ENCODE data around the gene RFESD. TPM values are rescaled to one million over a fixed set of nuclear protein-coding genes. Genes with fewer than 3 reads are reported as not detected.
"Not testable (repeated sequence)": the region's sequence is repeated elsewhere in the genome, so short reads cannot be mapped to it uniquely, and the experiment has no call there.

RFESD gene
- total RNA-seq, 1 donor from 2014 or later = 1.3 TPM

DNA sequence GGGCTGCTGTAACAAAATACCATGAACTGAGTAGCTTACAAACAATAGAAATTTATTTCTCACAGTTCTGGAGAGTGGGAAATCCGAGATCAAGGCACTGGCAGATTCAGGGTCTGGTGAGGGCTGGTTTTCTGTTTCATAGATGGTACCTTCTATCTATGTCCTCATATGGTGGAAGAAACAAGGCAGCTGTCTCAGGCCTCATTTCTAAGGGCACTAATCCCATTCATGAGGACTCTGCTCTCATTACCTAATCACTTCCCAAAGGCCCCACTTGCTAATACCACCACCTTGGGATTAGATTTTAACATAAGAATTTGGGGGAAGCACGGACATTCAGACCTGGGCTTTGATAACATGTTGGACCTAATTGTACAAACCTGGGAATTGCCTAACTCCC lies 13.5 kb downstream of the RFESD start:
- DNase-seq (ENCODE audit: low read depth, low spot score) = no peak

DNA sequence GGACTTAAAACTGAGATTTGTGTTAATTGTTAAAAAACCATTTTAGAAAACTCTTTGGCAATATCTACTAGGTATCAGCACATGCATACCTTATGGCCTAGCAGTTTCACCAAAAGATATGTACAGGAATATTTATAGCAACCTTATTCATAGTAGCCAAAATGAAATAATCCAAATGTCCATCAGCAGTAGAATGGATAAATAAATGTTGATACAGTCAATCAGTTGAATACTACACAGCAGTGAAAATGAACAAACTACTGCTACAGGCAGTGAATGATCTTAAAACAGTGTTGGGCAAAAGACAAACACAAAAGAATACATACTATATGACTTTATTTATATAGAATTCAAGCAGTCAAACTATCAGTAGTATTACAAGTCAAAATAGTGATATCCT lies 16.4 kb downstream of the RFESD start:
- DNase-seq (ENCODE audit: low read depth, low spot score) = no peak

DNA sequence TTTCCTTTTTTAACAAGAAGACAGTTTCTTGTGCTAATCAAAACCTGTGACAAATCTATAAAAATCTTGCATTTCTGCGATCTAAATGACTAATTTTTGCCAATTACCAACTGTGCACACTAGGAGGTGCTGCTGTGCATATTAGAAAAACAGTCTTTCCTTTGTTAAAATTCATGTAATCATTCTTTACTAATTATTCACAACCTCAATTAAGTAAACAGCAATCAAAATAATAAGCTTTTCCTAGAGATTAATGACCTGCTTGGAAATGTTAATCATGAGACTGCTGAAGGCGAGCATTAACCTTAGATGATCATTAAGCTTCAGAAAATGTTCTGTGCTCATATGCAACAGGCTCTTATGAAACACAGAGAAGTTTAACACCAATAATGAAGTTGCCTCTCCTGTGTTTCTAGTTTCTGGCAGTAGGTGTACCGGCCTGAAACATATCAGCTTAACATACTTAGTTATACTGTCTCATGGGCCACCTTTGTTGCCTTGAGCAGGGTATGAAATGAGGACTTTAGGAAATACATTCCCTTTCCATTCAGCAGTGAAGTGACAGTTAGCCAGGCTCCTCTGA lies 17.7 kb downstream of the RFESD start:
- DNase-seq (ENCODE audit: low read depth, low spot score) = no peak

DNA sequence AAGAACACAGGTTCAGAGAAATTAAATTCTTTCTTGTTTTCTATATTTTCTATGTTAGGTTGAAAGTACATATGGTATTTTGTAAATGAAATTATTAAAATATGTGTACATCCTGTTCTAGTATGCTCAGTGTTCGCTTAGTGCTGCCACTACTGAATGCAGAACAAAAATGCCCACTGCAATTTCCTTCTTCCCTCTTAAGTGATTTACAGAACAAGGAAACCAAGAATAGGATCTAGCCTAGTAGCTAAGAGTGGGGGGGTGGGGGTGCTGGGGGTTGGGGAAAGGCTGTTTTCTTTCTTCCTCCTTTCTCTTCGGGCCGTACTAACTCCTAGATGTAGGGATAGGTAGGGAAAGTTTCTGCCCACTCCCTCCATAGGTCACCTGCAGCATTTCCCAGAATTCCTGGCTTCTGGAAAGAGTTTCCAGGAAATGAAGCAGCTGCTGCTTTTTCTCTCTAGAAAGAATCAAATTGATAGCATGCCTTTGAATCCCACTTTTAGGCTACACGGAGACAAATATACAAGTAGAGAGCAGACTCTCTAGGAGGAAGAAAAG lies 20.6 kb downstream of the RFESD start:
- DNase-seq (ENCODE audit: low read depth, low spot score) = no peak

DNA sequence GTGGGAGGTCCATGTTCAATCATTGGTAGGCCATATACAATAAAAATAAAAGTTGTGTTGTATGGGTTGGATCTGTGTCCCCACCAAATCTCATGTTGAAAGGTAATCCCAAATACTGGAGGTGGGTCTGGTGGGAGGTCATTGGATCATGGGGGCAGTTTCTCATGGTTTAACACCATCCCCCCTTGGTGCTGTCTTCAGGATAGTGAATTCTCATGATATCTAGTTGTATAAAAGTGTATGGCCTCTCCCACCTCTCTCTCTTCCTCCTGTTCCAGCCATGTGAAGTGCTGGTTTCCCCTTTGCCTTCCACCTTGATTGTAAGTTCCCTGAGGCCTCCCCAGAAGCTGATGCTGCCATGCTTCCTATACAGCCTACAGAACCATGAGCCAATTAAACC lies 21.1 kb downstream of the RFESD start:
- no peak for DNase-seq (ENCODE audit: low read depth, low spot score)

DNA sequence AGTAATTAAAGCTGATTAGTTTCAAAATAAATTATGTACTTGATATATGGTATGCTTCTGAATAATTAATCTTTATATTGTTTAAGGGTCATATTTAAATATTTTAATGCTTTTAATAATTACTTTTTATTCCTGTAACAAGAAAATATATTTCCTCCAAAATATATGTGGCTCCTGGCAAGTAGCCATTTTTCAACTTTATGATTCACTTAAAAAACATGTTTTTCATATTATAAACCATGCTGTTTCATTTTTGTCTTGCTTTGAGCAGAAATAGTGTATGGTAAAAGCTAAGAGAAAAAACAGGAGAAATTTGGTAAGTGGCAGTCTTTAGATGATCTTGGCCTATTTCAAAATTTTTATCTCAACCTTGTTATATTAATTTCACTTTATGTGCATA lies 21.6 kb downstream of the RFESD start:
- no peak for DNase-seq (ENCODE audit: low read depth, low spot score)

DNA sequence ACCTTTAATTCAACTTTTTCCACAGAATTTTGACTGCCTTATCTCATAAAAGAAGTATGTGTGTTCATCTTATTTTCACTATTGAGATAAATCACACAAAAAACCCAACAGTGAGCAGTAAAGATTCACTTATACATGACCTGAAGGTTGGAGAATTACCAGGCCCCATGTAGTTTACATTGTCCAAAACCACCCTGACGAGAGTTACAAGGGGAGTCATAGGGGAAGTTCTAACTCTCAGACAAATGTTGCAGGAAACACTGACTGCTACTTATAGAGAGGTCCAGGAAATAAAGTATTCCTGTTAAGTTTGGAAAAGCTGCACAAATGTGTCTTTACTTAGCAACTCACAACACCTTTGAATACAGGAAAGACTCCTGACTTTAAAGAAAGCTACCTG lies 22.2 kb downstream of the RFESD start:
- DNase-seq (ENCODE audit: low read depth, low spot score) = peak; percentile 20

DNA sequence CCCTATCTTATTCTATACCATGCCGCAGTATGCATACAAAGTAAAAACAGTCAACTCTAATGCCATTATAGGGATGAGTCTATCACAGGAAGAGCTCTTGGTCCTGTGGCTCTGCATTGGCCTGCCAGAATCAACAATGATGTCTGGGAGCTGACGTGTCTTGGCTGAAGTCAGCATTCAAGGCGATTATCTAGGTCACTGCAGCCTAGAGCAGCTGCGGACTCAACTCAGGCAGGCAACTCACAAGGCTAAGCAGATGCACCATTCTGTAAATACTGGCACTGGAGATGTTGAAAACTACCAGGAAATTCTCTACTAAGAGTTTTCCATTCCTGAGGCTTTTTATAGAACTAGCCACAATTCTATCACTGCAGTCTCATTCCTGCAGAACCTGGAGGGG lies 23.0 kb downstream of the RFESD start:
- peak; percentile 69 for DNase-seq (ENCODE audit: low read depth, low spot score)

DNA sequence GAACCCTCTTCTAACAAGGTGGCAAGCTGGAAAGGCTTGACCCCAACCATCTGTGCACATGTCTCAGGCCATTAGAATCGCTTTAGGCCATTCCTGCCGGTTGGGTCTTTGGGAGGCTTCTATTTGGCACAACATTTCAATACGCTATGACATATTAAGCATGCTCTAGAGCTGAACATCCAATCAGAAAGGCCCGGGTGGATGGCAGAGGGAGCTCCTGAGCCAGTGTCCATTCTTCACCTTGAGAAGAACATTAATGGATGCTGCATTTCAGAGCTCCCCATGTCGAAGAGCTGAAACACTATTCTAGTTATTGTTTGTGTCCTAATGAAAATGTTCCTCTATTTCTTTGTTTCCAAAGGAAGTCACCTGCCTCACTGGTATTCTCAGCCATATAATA lies 23.4 kb downstream of the RFESD start:
- no peak for DNase-seq (ENCODE audit: low read depth, low spot score)

DNA sequence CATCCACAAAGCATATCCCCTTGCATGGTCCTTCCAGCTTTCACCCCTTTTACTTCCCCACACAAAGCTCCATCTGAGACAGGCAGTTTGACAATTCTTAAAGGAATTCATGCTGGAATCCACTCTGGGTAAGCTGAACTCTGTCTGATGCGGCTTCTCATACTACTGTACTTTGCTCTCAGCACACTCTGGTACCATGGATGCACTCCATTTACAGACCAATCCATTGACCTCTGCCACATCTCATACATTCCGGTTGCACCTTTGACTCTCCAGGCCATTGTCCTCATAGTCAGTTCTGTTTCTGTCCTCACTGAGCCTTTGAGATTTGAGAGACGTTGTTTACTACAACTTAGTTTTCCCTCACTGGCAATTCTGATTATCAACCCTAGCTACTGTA lies 24.0 kb downstream of the RFESD start:
- DNase-seq (ENCODE audit: low read depth, low spot score) = no peak

DNA sequence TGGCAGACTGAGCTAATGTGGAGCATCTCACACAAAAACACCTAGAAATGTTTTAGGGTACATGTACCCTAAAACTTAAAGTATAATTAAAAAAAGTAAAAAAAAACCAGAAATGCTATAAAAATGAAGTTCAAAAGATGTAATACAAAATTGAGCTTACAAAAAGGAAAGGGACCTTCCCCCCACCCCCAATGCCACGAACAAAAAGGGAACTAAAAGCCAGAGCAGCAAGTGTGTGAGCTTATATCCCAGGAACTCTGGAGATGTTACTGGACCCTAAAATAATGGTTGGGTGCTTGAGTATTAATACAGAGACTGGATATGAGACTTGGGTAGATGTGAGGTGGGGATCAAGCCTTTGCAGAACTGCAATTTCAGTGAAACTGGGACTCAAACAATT lies 25.2 kb downstream of the RFESD start:
- no peak for DNase-seq (ENCODE audit: low read depth, low spot score)

DNA sequence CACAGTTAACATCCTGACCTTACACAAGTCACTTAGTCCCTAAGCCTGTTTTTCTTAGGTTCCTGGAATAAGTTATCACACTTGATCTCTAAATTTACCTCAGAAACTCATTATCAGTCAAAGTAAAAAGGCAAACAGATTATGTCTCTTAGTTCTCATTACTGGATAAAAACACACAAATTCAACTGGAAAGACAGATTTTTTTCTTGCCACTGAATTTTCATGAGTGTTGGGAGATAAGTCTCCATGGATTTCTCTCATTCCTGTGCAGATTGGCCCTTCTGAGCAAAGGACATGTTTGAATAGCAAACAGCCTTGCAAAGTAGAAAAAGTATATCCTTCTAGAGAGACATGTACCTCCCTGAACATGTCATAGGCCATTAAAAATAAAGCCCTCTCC lies 26.1 kb downstream of the RFESD start:
- no peak for DNase-seq (ENCODE audit: low read depth, low spot score)

DNA sequence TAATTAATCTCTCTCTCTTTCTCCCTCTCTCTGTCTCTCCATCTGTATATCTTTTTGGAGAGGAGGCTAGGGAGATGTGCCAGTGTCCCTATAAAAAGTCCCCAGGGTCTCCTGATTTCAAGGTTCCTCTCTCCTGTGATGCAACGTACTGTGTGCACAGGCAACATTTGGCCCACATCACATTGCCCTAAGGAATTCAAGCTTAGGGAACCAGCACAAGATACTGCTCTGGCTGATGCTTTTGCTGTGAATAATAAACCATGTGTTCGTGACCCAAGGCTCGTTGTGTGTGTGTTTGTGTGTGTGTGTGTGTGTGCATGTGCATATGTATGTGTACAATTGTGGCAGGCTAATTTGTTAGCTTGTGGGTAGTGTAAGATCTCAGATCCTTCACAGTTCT lies 26.5 kb downstream of the RFESD start:
- DNase-seq (ENCODE audit: low read depth, low spot score) = no peak

DNA sequence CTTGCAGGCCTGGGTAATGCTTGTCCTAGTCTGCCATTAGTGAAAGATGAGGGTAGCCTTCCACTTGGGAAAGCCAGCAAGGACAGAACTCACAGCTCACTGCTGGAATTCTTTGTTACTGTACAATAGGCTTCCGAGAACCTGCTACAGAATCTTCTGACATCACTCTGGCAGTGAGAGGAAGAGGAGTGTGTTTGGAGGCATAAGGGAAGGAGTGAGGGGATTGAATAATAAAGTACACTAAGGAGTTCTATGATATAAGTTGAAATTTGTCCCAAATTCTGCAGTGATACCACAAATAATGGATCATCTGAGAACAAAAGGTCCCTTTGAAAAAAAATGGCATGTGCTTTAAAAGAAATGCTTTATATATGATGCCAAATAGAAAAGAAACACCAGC lies 36.3 kb downstream of the RFESD start, which contains the start of gene SPATA9:
SPATA9 (minus strand) TSS at position 101 of the 400 bp plus-strand sequence. CDS start 137 bp downstream, outside the sequence.
- DNase-seq (ENCODE audit: low read depth, low spot score) = no peak

DNA sequence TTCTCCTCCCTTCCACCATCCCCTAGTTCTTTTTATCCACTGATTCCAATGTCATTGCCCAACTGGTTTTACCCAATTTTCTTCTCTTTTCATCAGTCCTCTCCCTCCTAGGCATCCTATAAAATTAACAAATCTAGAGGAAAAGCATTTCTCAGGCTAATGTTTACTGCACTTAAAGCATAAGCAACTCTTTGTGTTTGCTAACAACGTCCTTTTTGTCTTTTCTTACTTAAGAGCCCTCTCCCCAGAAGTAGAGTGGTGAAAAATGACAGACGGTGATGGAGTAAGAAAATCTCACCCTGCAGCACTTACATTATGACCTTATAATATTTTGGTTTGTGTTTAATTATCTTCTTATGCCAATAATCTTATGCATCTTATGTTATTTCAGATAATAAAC lies 37.8 kb downstream of the RFESD start:
- no peak for DNase-seq (ENCODE audit: low read depth, low spot score)

DNA sequence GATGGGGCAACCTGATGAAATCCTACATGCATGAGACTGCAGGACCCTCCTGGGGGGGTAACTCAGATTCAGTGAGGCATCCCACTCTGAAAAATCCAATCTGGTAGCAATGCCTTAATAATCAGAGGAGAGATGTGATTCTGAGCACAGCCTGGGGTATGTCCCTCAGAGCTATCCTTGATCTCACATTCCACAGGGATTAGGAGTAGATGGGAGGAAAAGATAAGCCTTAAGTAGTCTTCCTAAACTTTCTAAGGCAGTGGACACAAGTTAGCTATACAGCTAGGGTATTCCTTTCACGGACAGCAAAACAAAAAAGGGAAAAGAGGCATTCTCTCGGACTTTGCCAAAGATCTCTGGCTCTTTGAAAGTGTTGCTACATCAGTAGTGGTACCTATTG lies 40.1 kb downstream of the RFESD start:
- DNase-seq (ENCODE audit: low read depth, low spot score) = no peak

DNA sequence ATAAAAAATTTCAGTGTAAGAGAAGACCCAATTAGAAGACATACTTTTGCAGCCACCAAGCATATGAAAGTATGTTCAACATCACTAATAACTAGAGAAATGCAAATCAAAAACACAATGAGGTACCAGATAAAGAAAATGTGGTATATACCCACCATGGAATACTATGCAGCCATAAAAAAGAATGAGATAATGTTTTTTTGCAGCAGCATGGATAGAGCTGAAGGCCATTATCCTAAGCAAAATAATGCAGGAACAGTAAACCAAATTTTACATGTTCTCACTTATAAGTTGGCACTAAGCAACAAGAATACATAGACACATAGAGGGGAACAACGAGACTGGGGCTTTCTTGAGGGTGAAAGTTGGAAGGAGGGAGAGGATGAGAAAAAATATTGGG lies 43.1 kb downstream of the RFESD start:
- DNase-seq (ENCODE audit: low read depth, low spot score) = no peak

DNA sequence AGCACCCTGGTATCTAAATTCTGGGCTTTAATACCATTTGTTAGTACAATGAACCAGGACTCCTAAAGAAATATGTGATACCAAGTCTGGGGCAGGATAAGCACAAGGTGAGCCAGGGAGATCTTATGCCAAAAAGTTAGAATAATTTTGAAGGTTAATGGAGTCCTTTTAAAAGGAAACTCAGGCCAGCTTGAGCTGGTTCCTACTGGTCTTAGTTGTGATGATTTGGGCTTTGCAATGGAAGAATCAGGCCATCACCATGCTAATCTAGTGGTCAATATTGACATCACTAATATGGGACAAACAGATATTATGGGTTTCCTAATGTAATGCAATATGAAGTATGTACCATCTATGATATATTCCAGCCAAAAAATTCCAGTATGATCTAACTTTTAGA lies 43.8 kb downstream of the RFESD start:
- no peak for DNase-seq (ENCODE audit: low read depth, low spot score)

DNA sequence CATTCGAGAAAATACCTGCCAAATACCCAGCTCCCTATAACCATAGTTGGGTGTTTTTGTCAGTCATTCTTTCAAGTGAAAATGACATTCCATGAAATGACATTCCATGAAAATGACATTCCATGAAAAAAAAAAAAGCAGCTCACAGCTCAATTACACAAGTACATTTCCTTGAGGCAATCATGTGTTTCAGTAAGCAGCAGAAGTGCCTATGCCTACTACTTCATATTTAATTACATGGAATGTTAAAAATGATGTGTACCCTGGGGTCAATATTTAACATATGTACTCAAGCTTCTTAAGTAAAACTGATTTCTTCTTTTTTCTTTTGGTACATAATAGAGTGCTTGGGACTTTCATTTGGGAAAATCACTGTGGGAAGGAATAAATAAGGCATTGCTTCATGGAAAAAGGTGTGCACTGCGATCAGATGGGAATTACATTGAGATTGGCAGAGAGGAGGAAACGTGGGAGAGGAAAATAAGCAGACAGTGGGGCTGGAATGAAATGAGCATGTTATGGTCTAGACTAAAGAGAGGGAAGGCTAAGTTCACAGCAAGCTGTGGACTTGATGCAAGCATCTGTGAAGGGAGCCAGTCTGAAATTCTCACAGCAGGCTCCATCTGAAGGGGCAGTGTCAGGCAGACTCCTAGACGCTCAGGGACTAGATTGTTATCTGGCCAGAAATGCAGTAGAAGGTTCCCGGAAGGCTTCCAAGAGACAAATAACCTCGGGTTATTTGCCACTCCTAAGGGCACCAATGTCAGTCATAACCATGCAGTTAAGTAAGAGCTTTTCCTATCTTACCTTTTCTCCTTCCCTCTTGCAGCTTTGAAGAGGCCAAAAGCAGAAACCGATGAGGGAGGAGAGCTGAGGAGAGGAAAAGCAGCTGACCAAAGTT lies 51.5 kb downstream of the RFESD start:
- DNase-seq (ENCODE audit: low read depth, low spot score) = no peak

DNA sequence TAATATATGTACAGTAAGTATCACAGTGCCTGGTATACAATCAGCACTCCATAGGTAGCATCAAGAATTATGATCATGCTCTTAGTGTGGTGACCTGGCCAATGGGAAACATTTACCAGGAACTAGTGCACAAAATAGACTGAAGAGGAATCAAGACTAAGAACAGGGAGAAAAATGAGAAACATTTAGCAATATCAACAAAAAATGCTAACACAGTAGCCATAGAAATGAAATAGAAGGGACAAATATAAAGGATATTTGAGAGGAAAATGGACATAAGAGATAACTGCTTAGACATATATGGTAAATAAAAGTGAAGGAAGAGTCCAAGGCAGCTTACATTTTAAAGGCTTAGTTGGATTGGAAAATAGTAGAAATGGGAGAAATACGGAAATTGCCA lies 52.8 kb downstream of the RFESD start:
- no peak for DNase-seq (ENCODE audit: low read depth, low spot score)

DNA sequence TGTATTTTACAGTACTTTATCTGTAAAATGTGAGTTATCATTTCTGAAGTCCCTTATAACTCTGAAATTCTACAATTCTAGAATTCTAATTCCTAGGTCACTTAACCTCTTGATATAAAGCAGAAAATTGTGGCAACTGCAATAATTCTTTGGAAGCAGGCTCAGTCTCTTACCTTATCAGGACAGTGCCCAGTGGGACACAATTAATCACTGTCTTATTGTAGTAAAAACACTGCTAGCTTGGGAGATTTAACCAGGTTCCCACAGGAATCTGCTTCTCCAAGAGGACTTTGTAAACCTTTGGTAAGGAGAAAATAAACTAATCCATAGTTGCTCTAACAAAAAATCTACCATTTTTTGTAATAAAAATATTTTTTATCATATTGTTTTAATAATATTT lies 54.5 kb downstream of the RFESD start:
- no peak for DNase-seq (ENCODE audit: low read depth, low spot score)

DNA sequence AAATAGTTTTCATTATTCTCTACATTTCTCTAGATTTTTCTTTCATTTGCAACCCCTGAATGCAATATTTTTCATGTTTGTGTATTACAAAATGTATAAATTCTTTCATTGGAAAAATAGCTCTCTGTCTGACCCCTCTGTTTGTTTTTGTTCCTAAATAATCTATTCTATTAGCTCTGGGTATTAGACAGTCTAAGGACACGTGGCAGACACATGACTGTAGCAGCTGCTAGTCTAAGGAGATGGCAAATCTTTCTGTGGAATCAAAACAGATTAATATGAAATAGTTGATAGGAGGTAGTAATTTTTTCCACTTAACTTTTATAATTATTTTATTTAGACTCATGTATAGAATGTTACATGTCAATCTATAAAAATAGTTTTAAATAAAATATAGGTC lies 57.6 kb downstream of the RFESD start:
- DNase-seq (ENCODE audit: low read depth, low spot score) = no peak

DNA sequence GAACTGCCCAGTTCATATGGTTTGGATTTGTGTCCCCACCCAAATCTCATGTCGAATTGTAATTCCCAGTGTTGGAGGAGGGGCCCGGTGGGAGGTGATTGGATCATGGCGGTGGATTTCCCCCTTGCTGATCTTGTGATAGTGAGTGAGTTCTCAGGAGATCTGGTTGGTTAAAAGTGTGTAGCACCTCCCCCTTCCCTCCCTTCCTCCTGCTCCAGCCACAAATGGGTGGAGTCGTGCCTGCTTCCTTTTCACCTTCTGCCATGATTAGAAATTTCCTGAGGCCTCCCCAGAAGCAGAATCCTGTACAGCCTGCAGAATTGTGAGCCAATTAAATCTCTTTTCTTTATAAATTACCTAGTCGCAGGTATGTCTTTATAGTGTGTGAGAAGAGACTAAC lies 59.6 kb downstream of the RFESD start:
- DNase-seq (ENCODE audit: low read depth, low spot score) = not testable (repeated sequence)
